ENCODE measurements around the gene PDE6B.

- TF ChIP-seq CTCF (IDR thresholded peaks at IDR 0.05) (no peak), EP300 (IDR thresholded peaks at IDR 0.05) (no peak), POLR2A (IDR thresholded peaks at IDR 0.05) (no peak)
Observed at GRCh38 chr4:579543-580175, 45.7 kb upstream of the PDE6B start.
